ENCODE results near the gene SARNP. TPM values are rescaled to one million over a fixed set of nuclear protein-coding genes. Genes with fewer than 3 reads are reported as not detected.

SARNP gene
- total RNA-seq, 1 donor from 2014 or later, result 75.9 TPM

- DNase-seq (ENCODE audit: extremely low spot score, unreplicated experiment), result no peak
- Mint-ChIP-seq H3K27me3 (no peaks in the 10 kb centered on the region), H3K9me3 (no peaks in the 10 kb centered on the region), H3K4me1 (ENCODE audit: unreplicated experiment) (peaks cover 40% of the 10 kb centered on the region), H3K36me3 (peaks cover 18% of the 10 kb centered on the region), H3K27ac (peak overlapping the region; percentile 66), H3K4me3 (peak overlapping the region; percentile 89)
- no peak for TF ChIP-seq CTCF (conservative IDR thresholded peaks at IDR 0.05)
Observed at GRCh38 chr12:55744340-55745030, 73.0 kb downstream of the SARNP start.

GRCh38 chr12:55743406-55744339 is 73.9 kb downstream of the SARNP start:
- H3K4me3 Mint-ChIP-seq, result peak overlapping the region; percentile 89
- peak; percentile 8 for TF ChIP-seq CTCF (conservative IDR thresholded peaks at IDR 0.05)
- peak overlapping the region; percentile 67 for H3K27ac Mint-ChIP-seq
- DNase-seq (ENCODE audit: extremely low spot score, unreplicated experiment), result no peak
- H3K36me3 Mint-ChIP-seq, result peaks cover 11% of the 10 kb centered on the region
- H3K9me3 Mint-ChIP-seq, result no peaks in the 10 kb centered on the region
- no peaks in the 10 kb centered on the region for H3K27me3 Mint-ChIP-seq
- peaks cover 38% of the 10 kb centered on the region for H3K4me1 Mint-ChIP-seq (ENCODE audit: unreplicated experiment)

GRCh38 chr12:55742719-55743405 is 74.7 kb downstream of the SARNP start, which contains the start of gene GDF11:
GDF11 (plus strand) TSS chr12:55743122; CDS start chr12:55743317, 195 bp downstream.
- peaks cover 38% of the 10 kb centered on the region for H3K4me1 Mint-ChIP-seq (ENCODE audit: unreplicated experiment)
- TF ChIP-seq CTCF (conservative IDR thresholded peaks at IDR 0.05), result no peak
- H3K9me3 Mint-ChIP-seq, result no peaks in the 10 kb centered on the region
- peak; percentile 83 for DNase-seq (ENCODE audit: extremely low spot score, unreplicated experiment)
- H3K27me3 Mint-ChIP-seq, result no peaks in the 10 kb centered on the region
- H3K36me3 Mint-ChIP-seq, result peaks cover 6% of the 10 kb centered on the region
- peak within 1 kb of the TSS; percentile 89 for H3K4me3 Mint-ChIP-seq
- peak within 1 kb of the TSS; percentile 86 for H3K27ac Mint-ChIP-seq

- Mint-ChIP-seq H3K4me1 (ENCODE audit: unreplicated experiment) (peaks cover 38% of the 10 kb centered on the region), H3K27ac (peak overlapping the region; percentile 86)
Observed at GRCh38 chr12:55741931-55742680, 75.4 kb downstream of the SARNP start.

More at GRCh38 chr12:55741931-55742680, 75.4 kb downstream of the SARNP start:
- Mint-ChIP-seq H3K4me3 (peak overlapping the region; percentile 87), H3K27me3 (no peaks in the 10 kb centered on the region), H3K9me3 (no peaks in the 10 kb centered on the region), H3K36me3 (no peaks in the 10 kb centered on the region)
- no peak for TF ChIP-seq CTCF (conservative IDR thresholded peaks at IDR 0.05)
- no peak for DNase-seq (ENCODE audit: extremely low spot score, unreplicated experiment)
